HepG2 (cell line): Measurements from ENCODE around the gene L3MBTL1. TPM values are rescaled to one million over a fixed set of nuclear protein-coding genes. Genes with fewer than 3 reads are reported as not detected.

Experiments used
- GABPB1 ChIP-seq: IDR thresholded peaks from 2 replicates; pipeline ENCODE4 v1.6.1; 2016; ENCODE audit warnings: mild to moderate bottlenecking, missing genetic modification reagents, moderate library complexity, missing compliant biosample characterization
- LBX2 ChIP-seq: sonication (generic); formaldehyde crosslinking; IDR thresholded peaks from 2 replicates; pipeline ENCODE4 v1.5.0; 2020; ENCODE audit warnings: missing genetic modification reagents, mild to moderate bottlenecking, borderline replicate concordance
- RAD21 ChIP-seq: fragments of 450-650 bp; formaldehyde crosslinking; IDR thresholded peaks from 2 replicates; pipeline ENCODE4 v1.5.0; 2020; ENCODE audit warnings: mild to moderate bottlenecking
- SNAPC2 ChIP-seq: sonication (generic); formaldehyde crosslinking; IDR thresholded peaks from 2 replicates; pipeline ENCODE4 v1.8.1; 2022; ENCODE audit warnings: mild to moderate bottlenecking, missing genetic modification reagents
- SOX13 ChIP-seq, 3 experiments: fragments of 450-650 bp in 1 of 3; sonication (generic) in 1 of 3; formaldehyde crosslinking in 1 of 3; IDR thresholded peaks in 2 of 3; conservative IDR thresholded peaks in 1 of 3; 2 replicates each; pipeline versions ENCODE4 v1.5.0 to v1.6.1; 2016 to 2020; ENCODE audit warnings: antibody characterized with exemption in 1 of 3, mild to moderate bottlenecking in 1 of 3, missing compliant biosample characterization in 1 of 3, missing genetic modification reagents in 1 of 3, moderate library complexity in 1 of 3
- ZBTB21 ChIP-seq: sonication (generic); formaldehyde crosslinking; IDR thresholded peaks from 2 replicates; pipeline ENCODE4 v1.4.0; 2020; ENCODE audit warnings: missing genetic modification reagents
- ZBTB7A ChIP-seq: sonication (generic); formaldehyde crosslinking; IDR thresholded peaks from 2 replicates; pipeline ENCODE4 v1.8.0; 2022; ENCODE audit warnings: mild to moderate bottlenecking, missing genetic modification reagents
- ZBTB8A ChIP-seq: sonication (generic); formaldehyde crosslinking; IDR thresholded peaks from 2 replicates; pipeline ENCODE4 v1.4.0; 2020; ENCODE audit warnings: mild to moderate bottlenecking, low read depth, missing genetic modification reagents, borderline replicate concordance
- ZKSCAN8 ChIP-seq: IDR thresholded peaks from 2 replicates; pipeline ENCODE4 v1.6.1; 2016; ENCODE audit warnings: borderline replicate concordance, missing genetic modification reagents, missing compliant biosample characterization
- ZNF253 ChIP-seq: sonication (generic); formaldehyde crosslinking; IDR thresholded peaks from 2 replicates; pipeline ENCODE4 v1.8.0; 2022; ENCODE audit warnings: mild to moderate bottlenecking, missing genetic modification reagents, borderline replicate concordance
- ZNF317 ChIP-seq: sonication (generic); formaldehyde crosslinking; IDR thresholded peaks from 2 replicates; pipeline ENCODE4 v1.5.0; 2020; ENCODE audit warnings: mild to moderate bottlenecking, missing genetic modification reagents
- ZNF362 ChIP-seq: sonication (generic); formaldehyde crosslinking; IDR thresholded peaks from 2 replicates; pipeline ENCODE4 v1.4.0; 2020; ENCODE audit warnings: missing genetic modification reagents, mild to moderate bottlenecking, borderline replicate concordance
- ZNF687 ChIP-seq: sonication (generic); formaldehyde crosslinking; IDR thresholded peaks from 2 replicates; pipeline ENCODE4 v1.5.1; 2020; ENCODE audit warnings: mild to moderate bottlenecking, missing genetic modification reagents, moderate library complexity
- ZNF781 ChIP-seq: sonication (generic); formaldehyde crosslinking; IDR thresholded peaks from 2 replicates; pipeline ENCODE4 v1.5.1; 2020; ENCODE audit warnings: borderline replicate concordance, mild to moderate bottlenecking, missing genetic modification reagents; ENCODE audit errors: not compliant biosample characterization
- ZNF790 ChIP-seq: sonication (generic); formaldehyde crosslinking; IDR thresholded peaks from 2 replicates; pipeline ENCODE4 v1.8.0; 2022; ENCODE audit warnings: missing genetic modification reagents, mild to moderate bottlenecking, borderline replicate concordance
- ZNF879 ChIP-seq: sonication (generic); formaldehyde crosslinking; IDR thresholded peaks from 2 replicates; pipeline ENCODE4 v1.8.1; 2023; ENCODE audit warnings: missing genetic modification reagents
- polyA plus RNA-seq, 8 experiments: library from polyadenylated mRNA; depleted of rRNA in 3 of 8; stranded (reverse) in 7 of 8; unstranded in 1 of 8; fragments of >200 nt; fragmentation: Illumina TruSeq in 4 of 8; extraction: Trizol in 4 of 8; gene quantifications; 2 replicates each; pipeline versions ENCODE4 v1.2.1 to v1.2.3, GENCODE V29; 2011 to 2016; ENCODE audit warnings: low read depth in 4 of 8, missing spikeins in 1 of 8, mixed read lengths in 1 of 8; ENCODE audit not compliant: insufficient read depth in 1 of 8
- total RNA-seq, 5 experiments: library from RNA; depleted of rRNA; stranded (reverse); fragments of >200 nt; fragmentation: Illumina TruSeq; extraction: Trizol; gene quantifications; 2 replicates each; pipeline ENCODE4 v1.2.3, GENCODE V29; 2016; ENCODE audit warnings: low read depth in 1 of 5
- TF ChIP-seq, protein P1 (sequence below): sonication (generic); formaldehyde crosslinking; IDR thresholded peaks from 2 replicates; pipeline ENCODE4 v1.4.0; 2020; ENCODE audit warnings: missing genetic modification reagents

Gene L3MBTL1
- total and polyA plus RNA-seq, 2 of the 13 experiments (the other 11 are each of a cell fraction or from before 2014, with no cell fraction given), result 9.0 to 17.8 TPM

DNA sequence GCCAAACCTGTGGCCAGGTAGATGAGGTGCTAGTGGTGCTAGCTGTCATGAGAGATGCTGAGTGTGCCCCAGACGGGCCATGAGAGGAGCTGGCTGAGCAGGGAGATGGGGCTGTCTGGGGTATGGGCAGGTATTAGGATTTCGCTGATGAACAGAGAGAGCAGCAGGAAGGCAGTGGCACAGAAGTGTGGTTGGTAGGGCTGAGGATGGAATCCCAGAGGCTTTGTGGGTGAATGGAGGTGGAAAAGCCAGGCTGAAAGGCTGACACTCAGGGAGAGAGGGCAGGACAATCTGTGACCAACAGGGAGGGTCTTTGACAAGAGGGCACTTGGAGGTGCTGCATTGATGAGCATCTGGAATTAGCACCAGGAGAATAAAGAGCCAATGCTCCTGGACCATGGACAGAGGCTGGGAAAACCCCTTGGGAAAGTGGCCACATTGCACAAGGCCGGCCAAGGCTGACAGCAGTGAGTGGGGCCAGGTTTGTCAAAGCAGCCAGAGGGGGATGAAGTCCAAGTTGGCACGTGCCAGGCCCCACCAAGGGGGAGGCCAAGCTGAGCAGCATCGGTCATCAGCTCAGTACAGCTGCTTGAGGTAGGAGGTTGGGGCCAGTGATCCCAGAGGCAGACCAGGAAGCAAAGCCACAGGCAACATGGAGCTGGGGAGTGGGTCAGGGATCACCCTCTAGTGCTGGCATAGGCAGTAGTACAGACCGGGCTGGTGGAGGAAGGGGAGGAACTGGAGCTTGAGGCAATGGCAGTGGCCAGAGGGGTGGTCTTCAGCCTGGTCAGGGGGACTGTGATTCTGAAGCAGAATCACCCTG, 31.6 kb downstream of the L3MBTL1 start (continued):
- TF ChIP-seq ZKSCAN8 (CRISPR knock-in tag) (no peak), ZBTB8A (no peak), RAD21 (peak; percentile 55), ZNF317 (no peak), SNAPC2 (CRISPR knock-in tag) (no peak), ZNF879 (CRISPR knock-in tag) (0 out of 2 replicates have a peak, but pooled peaks have one; percentile 30), ZNF362 (CRISPR knock-in tag) (no peak), LBX2 (CRISPR knock-in tag) (no peak), ZNF253 (CRISPR knock-in tag) (0 out of 2 replicates have a peak, but pooled peaks have one; percentile 58), ZBTB21 (CRISPR knock-in tag) (no peak), ZNF687 (peak; percentile 88), ZNF781 (no peak), SOX13 (IDR thresholded peaks at IDR 0.05) (no peak), SOX13 (CRISPR knock-in tag; conservative IDR thresholded peaks at IDR 0.05 in 1 of 2, IDR thresholded peaks at IDR 0.05 in 1 of 2) (no peak), GABPB1 (no peak; the same call in none of the 2 replicates), ZNF790 (CRISPR knock-in tag) (no peak), ZBTB7A (peak; percentile 87)
- TF ChIP-seq, protein P1, sequence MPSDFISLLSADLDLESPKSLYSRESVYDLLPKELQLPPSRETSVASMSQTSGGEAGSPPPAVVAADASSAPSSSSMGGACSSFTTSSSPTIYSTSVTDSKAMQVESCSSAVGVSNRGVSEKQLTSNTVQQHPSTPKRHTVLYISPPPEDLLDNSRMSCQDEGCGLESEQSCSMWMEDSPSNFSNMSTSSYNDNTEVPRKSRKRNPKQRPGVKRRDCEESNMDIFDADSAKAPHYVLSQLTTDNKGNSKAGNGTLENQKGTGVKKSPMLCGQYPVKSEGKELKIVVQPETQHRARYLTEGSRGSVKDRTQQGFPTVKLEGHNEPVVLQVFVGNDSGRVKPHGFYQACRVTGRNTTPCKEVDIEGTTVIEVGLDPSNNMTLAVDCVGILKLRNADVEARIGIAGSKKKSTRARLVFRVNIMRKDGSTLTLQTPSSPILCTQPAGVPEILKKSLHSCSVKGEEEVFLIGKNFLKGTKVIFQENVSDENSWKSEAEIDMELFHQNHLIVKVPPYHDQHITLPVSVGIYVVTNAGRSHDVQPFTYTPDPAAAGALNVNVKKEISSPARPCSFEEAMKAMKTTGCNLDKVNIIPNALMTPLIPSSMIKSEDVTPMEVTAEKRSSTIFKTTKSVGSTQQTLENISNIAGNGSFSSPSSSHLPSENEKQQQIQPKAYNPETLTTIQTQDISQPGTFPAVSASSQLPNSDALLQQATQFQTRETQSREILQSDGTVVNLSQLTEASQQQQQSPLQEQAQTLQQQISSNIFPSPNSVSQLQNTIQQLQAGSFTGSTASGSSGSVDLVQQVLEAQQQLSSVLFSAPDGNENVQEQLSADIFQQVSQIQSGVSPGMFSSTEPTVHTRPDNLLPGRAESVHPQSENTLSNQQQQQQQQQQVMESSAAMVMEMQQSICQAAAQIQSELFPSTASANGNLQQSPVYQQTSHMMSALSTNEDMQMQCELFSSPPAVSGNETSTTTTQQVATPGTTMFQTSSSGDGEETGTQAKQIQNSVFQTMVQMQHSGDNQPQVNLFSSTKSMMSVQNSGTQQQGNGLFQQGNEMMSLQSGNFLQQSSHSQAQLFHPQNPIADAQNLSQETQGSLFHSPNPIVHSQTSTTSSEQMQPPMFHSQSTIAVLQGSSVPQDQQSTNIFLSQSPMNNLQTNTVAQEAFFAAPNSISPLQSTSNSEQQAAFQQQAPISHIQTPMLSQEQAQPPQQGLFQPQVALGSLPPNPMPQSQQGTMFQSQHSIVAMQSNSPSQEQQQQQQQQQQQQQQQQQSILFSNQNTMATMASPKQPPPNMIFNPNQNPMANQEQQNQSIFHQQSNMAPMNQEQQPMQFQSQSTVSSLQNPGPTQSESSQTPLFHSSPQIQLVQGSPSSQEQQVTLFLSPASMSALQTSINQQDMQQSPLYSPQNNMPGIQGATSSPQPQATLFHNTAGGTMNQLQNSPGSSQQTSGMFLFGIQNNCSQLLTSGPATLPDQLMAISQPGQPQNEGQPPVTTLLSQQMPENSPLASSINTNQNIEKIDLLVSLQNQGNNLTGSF, result no peak
